IMR-90 (cell line): ENCODE measurements around the gene MDC1. TPM values are rescaled to one million over a fixed set of nuclear protein-coding genes. Genes with fewer than 3 reads are reported as not detected.

Source experiments
- ATAC-seq: fragments of 200-7000 bp; cut with Tn5 transposase; 2 replicates; pipeline ENCODE4 v1.9.1; 2020; ENCODE audit warnings: low read depth, mild to moderate bottlenecking, moderate library complexity
- BruUV-seq: library from RNA; stranded (reverse); fragments of 400-500 nt; replicated peaks from 2 replicates; lab custom pipeline; 2021; lab: Mats Ljungman, UMichigan
- CTCF ChIA-PET: fragments of 300-600 bp; formaldehyde crosslinking; extraction: SDS; loops from one replicate; lab custom pipeline; 2021; ENCODE audit warnings: antibody characterized with exemption; lab: Yijun Ruan, JAX
- POLR2A ChIA-PET: fragments of 300-600 bp; sonication (Branson Sonifier 250); formaldehyde crosslinking; loops from one replicate; lab custom pipeline; 2022; ENCODE audit warnings: antibody characterized with exemption; ENCODE audit not compliant: unreplicated experiment; lab: Charles Lee
- DNase-seq: peaks from one replicate; pipeline ENCODE4 v3.0.0; 2013
- H2AFZ ChIP-seq: replicated peaks from 2 replicates; pipeline ENCODE3; 2013; ENCODE audit warnings: low read length, mild to moderate bottlenecking; ENCODE audit not compliant: poor library complexity
- H2AK5ac ChIP-seq: 2 replicates; pipeline ENCODE4 v1.6.1; 2013; ENCODE audit warnings: low read depth, low read length, inconsistent platforms
- H2AK9ac ChIP-seq: replicated peaks from 2 replicates; pipeline ENCODE3; 2013; ENCODE audit warnings: mild to moderate bottlenecking, low read depth, low read length, moderate library complexity; ENCODE audit not compliant: poor library complexity
- H2BK120ac ChIP-seq: 2 replicates; pipeline ENCODE4 v1.6.1; 2013; ENCODE audit warnings: low read depth, low read length, inconsistent platforms
- H2BK15ac ChIP-seq: 3 replicates; pipeline ENCODE4 v1.6.1; 2013; ENCODE audit warnings: low read depth, low read length, inconsistent platforms
- H2BK20ac ChIP-seq: 2 replicates; pipeline ENCODE4 v1.6.1; 2013; ENCODE audit warnings: low read depth, mild to moderate bottlenecking, inconsistent platforms, low read length, moderate library complexity
- H2BK5ac ChIP-seq: 2 replicates; pipeline ENCODE4 v1.6.1; 2013; ENCODE audit warnings: mild to moderate bottlenecking, low read depth, low read length, inconsistent platforms; ENCODE audit not compliant: poor library complexity, severe bottlenecking
- H3K14ac ChIP-seq: replicated peaks from 2 replicates; pipeline ENCODE4 v1.6.1; 2013; ENCODE audit warnings: low read depth, low read length, inconsistent platforms
- H3K18ac ChIP-seq: 2 replicates; pipeline ENCODE4 v1.6.1; 2013; ENCODE audit warnings: low read depth, low read length, control low read depth
- H3K23ac ChIP-seq: 2 replicates; pipeline ENCODE4 v1.6.1; 2013; ENCODE audit warnings: low read depth, low read length, inconsistent platforms
- H3K27ac ChIP-seq: 2 replicates; pipeline ENCODE4 v1.5.1; 2013; ENCODE audit warnings: mild to moderate bottlenecking, control low read depth, low read length; ENCODE audit not compliant: insufficient read depth
- H3K27me3 ChIP-seq: 2 replicates; pipeline ENCODE4 v1.6.1; 2013; ENCODE audit warnings: low read length; ENCODE audit not compliant: control insufficient read depth, insufficient read depth
- H3K36me3 ChIP-seq: 2 replicates; pipeline ENCODE4 v1.6.1; 2013; ENCODE audit warnings: low read length, mixed read lengths; ENCODE audit not compliant: control insufficient read depth, insufficient read depth
- H3K4ac ChIP-seq: 2 replicates; pipeline ENCODE4 v1.6.1; 2013; ENCODE audit warnings: low read depth, low read length, inconsistent platforms
- H3K4me1 ChIP-seq: 2 replicates; pipeline ENCODE4 v1.6.1; 2013; ENCODE audit warnings: low read length, mixed read lengths; ENCODE audit not compliant: control insufficient read depth, insufficient read depth
- H3K4me2 ChIP-seq: 2 replicates; pipeline ENCODE4 v1.6.1; 2013; ENCODE audit warnings: low read depth, mild to moderate bottlenecking, control low read depth, low read length, moderate library complexity
- H3K4me3 ChIP-seq: 2 replicates; pipeline ENCODE4 v1.5.1; 2013; ENCODE audit warnings: low read depth, mild to moderate bottlenecking, control low read depth, low read length, moderate library complexity; ENCODE audit not compliant: insufficient read depth
- H3K56ac ChIP-seq: 2 replicates; pipeline ENCODE4 v1.6.1; 2013; ENCODE audit warnings: low read length, inconsistent platforms; ENCODE audit not compliant: insufficient read depth; ENCODE audit errors: extremely low read depth
- H3K79me1 ChIP-seq, 2 experiments: 2 replicates each; pipeline ENCODE4 v1.6.1; 2013; ENCODE audit warnings: low read length in 2 of 2, inconsistent platforms in 1 of 2, low read depth in 1 of 2
- H3K9ac ChIP-seq: 2 replicates; pipeline ENCODE4 v1.6.1; 2013; ENCODE audit warnings: low read depth, low read length, control low read depth
- H3K9me1 ChIP-seq: 2 replicates; pipeline ENCODE4 v1.6.1; 2013; ENCODE audit warnings: low read length, inconsistent platforms; ENCODE audit not compliant: insufficient read depth
- H3K9me3 ChIP-seq: 2 replicates; pipeline ENCODE4 v1.6.1; 2013; ENCODE audit warnings: low read length; ENCODE audit not compliant: control insufficient read depth, insufficient read depth
- H4K20me1 ChIP-seq: 2 replicates; pipeline ENCODE4 v1.6.1; 2013; ENCODE audit warnings: low read length, inconsistent platforms; ENCODE audit not compliant: insufficient read depth
- H4K5ac ChIP-seq: 2 replicates; pipeline ENCODE4 v1.6.1; 2013; ENCODE audit warnings: mild to moderate bottlenecking, low read depth, low read length, control low read depth
- H4K8ac ChIP-seq, 2 experiments: 2 replicates each; pipeline ENCODE4 v1.6.1; 2013; ENCODE audit warnings: low read depth in 2 of 2, low read length in 2 of 2, control low read depth in 1 of 2, inconsistent platforms in 1 of 2
- H4K91ac ChIP-seq: 2 replicates; pipeline ENCODE4 v1.6.1; 2013; ENCODE audit warnings: low read depth, low read length, inconsistent platforms; ENCODE audit not compliant: insufficient read depth
- CEBPB ChIP-seq: IDR thresholded peaks from 2 replicates; pipeline ENCODE4 v1.6.1; 2012; ENCODE audit warnings: low read depth, low read length, improper control_type of control experiment
- MAZ ChIP-seq: IDR thresholded peaks from 2 replicates; pipeline ENCODE4 v1.6.1; 2012; ENCODE audit warnings: low read depth, mild to moderate bottlenecking, low read length, improper control_type of control experiment, moderate library complexity, borderline replicate concordance
- MXI1 ChIP-seq: IDR thresholded peaks from 2 replicates; pipeline ENCODE4 v1.6.1; 2012; ENCODE audit warnings: low read depth, mild to moderate bottlenecking, low read length, moderate library complexity, borderline replicate concordance
- POLR2A ChIP-seq: IDR thresholded peaks from 2 replicates; pipeline ENCODE4 v1.6.1; 2012; ENCODE audit warnings: mild to moderate bottlenecking, low read depth, low read length
- WGBS, 2 experiments: methylation state at CpG; one replicate each; pipeline versions ENCODE4 v1.1.5 to v1.1.7; 2013; ENCODE audit warnings: missing lambda C conversion rate in 2 of 2; ENCODE audit not compliant: insufficient read length in 1 of 2; ENCODE audit errors: extremely low coverage in 2 of 2; 5-methylcytosine and 5-hydroxymethylcytosine counted together
- dilution Hi-C: fragments of 300-500 bp; cut with HindIII; formaldehyde crosslinking; loops from one replicate; pipeline ENCODE4 v1.14.3; 2018; ENCODE audit warnings: low sequenced_read_pairs; ENCODE audit not compliant: unreplicated experiment
- in situ Hi-C: fragments of 300-500 bp; cut with MboI; formaldehyde crosslinking; loops from 3 replicates; pipeline ENCODE4 v1.14.3; 2019; ENCODE audit warnings: low sequenced_read_pairs, inconsistent platforms, mixed read lengths
- intact Hi-C: fragments of 100-400 bp; cut with micrococcal nuclease; formaldehyde crosslinking; loops from 2 replicates; pipeline ENCODE4 v1.10.0; 2022
- polyA plus RNA-seq, 3 experiments: library from polyadenylated mRNA; depleted of rRNA; stranded (reverse); fragments of >200 nt; gene quantifications; 2 replicates each; pipeline ENCODE4 v1.2.3, GENCODE V29; 2012; ENCODE audit warnings: low replicate concordance in 1 of 3
- total RNA-seq: library from RNA; depleted of rRNA; stranded (reverse); fragments of >200 nt; gene quantifications from 2 replicates; pipeline ENCODE4 v1.2.3, GENCODE V29; 2012

Gene MDC1
- total and polyA plus RNA-seq, 2 of the 4 experiments (the other 2 are of a cell fraction), result 4.5 to 12.1 TPM

DNA sequence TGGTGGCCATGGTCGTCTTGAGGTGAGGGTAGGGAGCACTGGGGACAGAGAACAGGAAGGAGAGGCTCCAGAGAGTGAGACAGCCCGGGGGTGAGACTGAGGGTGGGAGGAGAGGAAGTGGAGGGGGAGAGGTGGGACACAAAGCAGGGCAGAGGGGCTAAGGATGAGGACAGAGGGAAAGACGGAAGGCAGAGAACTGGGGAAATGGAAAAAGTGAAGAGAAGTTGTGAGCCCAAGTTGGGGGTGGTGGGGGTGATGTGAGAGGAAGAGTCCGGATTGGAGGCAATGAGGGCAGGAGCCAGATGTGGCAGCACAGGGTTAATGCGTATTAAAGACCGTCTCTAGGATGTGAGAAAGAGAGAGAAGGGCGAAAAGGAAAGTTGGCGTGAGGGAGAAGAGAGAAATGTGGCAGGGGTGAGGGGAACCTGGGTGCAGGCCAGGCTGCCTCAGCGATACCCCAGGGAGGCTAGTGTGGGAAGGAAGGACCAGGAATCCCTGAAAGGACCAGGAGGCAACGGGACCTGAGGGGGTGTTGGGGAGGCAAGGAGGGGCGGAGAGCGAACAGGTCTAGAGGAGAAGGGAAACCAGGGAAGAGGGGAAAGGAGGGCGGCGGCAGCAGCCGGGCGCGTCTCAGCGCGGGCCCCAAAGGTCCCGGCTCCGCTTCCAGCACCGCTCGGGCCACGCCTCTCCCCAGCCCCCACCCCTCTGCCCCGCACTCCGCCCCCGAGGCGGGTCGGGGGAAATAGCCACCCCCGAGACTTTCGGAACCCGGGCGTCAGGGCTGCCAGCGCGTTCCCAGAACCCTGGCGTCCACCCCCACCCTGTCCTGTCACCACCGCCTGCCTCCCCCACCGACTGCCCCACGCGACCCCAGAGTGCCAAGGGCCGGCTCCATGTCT lies 30.8 kb downstream of the MDC1 start, which contains the start of gene PPP1R18:
Gene PPP1R18, minus strand, starts transcription at position 637 of the 899 bp plus-strand sequence. Its CDS starts 627 bp downstream, at position 10.
- H4K20me1 ChIP-seq, result peaks cover 47% of the 10 kb centered on the region
- H2BK5ac ChIP-seq, result peak within 1 kb of the TSS; percentile 98
- peak within 1 kb of the TSS; percentile 89 for H2AFZ ChIP-seq
- dilution Hi-C loops, result no loop called here
- H3K4me3 ChIP-seq, result peak within 1 kb of the TSS; percentile 97
- no peaks in the 10 kb centered on the region for H3K9me3 ChIP-seq
- peak within 1 kb of the TSS; percentile 100 for H3K27ac ChIP-seq
- H4K8ac ChIP-seq, result peak within 1 kb of the TSS; percentile 88 to 96
- POLR2A ChIA-PET, result no interaction called here
- H2BK15ac ChIP-seq, result peak within 1 kb of the TSS; percentile 79; the same call in 2 of the 3 replicates
- H4K91ac ChIP-seq, result peak within 1 kb of the TSS; percentile 99
- H3K4me2 ChIP-seq, result peak within 1 kb of the TSS; percentile 87
- H3K4me1 ChIP-seq, result peaks cover 18% of the 10 kb centered on the region
- peaks cover 18 to 40% of the 10 kb centered on the region in 2 experiments; a peak in 3 of 4 replicates for H3K79me1 ChIP-seq
- H3K36me3 ChIP-seq, result peaks cover 27% of the 10 kb centered on the region
- ATAC-seq (peak; percentile 12), DNase-seq (peak; percentile 49)
- peak within 1 kb of the TSS; percentile 91 for H4K5ac ChIP-seq
- H2AK5ac ChIP-seq, result peak within 1 kb of the TSS; percentile 100
- CTCF ChIA-PET, result no interaction called here
- peak within 1 kb of the TSS; percentile 86 for H2BK120ac ChIP-seq
- H2AK9ac ChIP-seq, result peak within 1 kb of the TSS; percentile 100
- H3K9ac ChIP-seq, result peak within 1 kb of the TSS; percentile 100
- peak within 1 kb of the TSS; percentile 98 for H3K14ac ChIP-seq
- peak within 1 kb of the TSS; percentile 100 for H3K4ac ChIP-seq
- intact Hi-C loops, result loop anchor here (1.0 kb wide), 1 partner anchor 36 kb away; no protein-coding TSS in a partner anchor
- no peaks in the 10 kb centered on the region for H3K27me3 ChIP-seq
- WGBS, 2 experiments, result 2% methylated on average over 6 of the region's 41 CpGs; no CpG with 5 or more reads in 1 of the 2 experiments
- peak within 1 kb of the TSS; percentile 98 for H3K18ac ChIP-seq
- TF ChIP-seq POLR2A (0 out of 2 replicates have a peak, but pooled peaks have one; percentile 17), MAZ (no peak), CEBPB (no peak), MXI1 (0 out of 2 replicates have a peak, but pooled peaks have one; percentile 6)
- H3K23ac ChIP-seq, result peak within 1 kb of the TSS; percentile 99
- peak within 1 kb of the TSS; percentile 31; the same call in 1 of the 2 replicates for H2BK20ac ChIP-seq
- peak within 1 kb of the TSS; percentile 99 for H3K56ac ChIP-seq
- BruUV-seq, result TSS peak; percentile 76
- H3K9me1 ChIP-seq, result peaks cover 13% of the 10 kb centered on the region
- in situ Hi-C loops, result no loop called here
